GM12801 (cell line): ENCODE data around the gene EPB41L3.

Experiments
- TF ChIP-seq, protein P1 (sequence below): IDR thresholded peaks from one replicate; pipeline ENCODE4 v1.5.1; 2011; ENCODE audit warnings: control low read depth; ENCODE audit not compliant: insufficient read length; ENCODE audit errors: extremely low read depth

Gene EPB41L3

DNA sequence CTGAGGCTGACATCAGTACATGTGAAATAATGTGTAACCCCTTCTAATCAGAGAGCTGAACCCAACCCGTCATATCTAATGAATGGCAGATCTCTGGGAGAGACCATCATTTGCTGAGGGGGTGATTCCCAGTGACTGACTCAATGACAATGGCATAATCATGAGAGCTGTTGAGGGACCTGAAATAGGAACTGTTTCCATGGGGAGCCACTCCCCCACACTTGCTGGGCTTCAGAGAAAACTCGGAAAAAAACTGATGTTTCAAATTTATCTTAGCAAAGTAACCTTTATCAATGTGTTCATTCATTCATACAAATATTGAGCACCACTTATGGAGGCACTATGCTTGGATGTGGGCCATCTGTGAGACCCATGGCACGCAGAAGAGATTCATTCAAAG lies 154.9 kb downstream of the EPB41L3 start:
- TF ChIP-seq, protein P1, sequence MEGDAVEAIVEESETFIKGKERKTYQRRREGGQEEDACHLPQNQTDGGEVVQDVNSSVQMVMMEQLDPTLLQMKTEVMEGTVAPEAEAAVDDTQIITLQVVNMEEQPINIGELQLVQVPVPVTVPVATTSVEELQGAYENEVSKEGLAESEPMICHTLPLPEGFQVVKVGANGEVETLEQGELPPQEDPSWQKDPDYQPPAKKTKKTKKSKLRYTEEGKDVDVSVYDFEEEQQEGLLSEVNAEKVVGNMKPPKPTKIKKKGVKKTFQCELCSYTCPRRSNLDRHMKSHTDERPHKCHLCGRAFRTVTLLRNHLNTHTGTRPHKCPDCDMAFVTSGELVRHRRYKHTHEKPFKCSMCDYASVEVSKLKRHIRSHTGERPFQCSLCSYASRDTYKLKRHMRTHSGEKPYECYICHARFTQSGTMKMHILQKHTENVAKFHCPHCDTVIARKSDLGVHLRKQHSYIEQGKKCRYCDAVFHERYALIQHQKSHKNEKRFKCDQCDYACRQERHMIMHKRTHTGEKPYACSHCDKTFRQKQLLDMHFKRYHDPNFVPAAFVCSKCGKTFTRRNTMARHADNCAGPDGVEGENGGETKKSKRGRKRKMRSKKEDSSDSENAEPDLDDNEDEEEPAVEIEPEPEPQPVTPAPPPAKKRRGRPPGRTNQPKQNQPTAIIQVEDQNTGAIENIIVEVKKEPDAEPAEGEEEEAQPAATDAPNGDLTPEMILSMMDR, result no peak

DNA sequence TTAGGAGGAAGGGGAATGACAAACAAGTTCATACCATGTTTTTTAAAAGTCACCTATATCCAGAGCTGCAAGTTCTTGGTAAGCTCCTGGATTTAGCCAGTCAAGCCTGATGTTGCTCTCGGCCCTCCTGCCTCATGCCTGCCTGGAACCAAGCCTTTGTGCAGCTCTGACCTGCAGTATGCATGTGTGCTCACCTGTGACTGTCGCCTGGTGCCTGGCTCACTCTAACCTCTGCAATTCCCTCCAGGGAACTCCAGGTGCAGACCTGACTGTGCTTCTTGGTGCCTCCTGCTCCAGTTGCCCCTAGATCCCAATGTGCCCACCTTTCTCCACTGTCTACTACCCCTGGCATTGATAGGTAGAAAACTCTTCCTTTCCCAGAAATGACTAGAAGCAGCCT lies 163.2 kb downstream of the EPB41L3 start:
- TF ChIP-seq, protein P1, result no peak

DNA sequence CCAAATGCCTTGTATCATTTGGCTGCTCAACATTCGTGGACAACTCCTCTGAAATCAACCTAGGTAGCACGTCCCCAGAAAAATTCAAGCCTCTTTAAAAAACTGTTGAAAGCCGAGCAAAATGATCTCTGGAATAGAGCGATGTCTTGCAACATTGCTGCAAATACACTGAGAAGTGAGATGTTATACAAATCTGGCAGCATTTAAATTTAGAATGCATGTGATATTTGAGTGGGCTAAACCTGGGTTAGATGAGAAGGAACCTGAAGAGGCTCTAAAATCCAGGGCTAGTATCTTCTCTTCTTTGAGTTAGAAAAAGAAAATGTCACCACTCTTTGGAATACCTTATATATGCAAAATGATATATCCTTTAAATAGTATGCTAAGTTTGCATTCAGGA lies 166.8 kb downstream of the EPB41L3 start:
- TF ChIP-seq, protein P1, result no peak

DNA sequence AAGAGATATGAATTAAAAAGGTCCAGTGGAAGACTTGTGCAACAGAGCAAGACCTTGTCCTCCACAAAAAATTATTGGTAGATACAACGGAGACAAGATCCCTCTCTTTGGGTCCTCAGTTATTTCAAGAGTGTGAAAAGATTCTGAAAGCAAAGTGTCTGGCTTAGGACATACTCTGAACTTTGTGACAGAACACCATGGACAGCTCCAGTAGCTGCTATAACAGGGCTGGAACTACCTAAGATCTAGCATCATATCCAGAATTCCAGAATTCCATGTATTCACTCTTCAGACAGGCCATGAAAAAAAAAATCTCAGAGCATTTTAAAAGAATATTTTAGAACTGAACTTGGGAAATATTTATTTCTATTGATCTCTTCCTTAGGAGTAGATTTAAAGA lies 173.5 kb downstream of the EPB41L3 start:
- TF ChIP-seq, protein P1, result no peak

DNA sequence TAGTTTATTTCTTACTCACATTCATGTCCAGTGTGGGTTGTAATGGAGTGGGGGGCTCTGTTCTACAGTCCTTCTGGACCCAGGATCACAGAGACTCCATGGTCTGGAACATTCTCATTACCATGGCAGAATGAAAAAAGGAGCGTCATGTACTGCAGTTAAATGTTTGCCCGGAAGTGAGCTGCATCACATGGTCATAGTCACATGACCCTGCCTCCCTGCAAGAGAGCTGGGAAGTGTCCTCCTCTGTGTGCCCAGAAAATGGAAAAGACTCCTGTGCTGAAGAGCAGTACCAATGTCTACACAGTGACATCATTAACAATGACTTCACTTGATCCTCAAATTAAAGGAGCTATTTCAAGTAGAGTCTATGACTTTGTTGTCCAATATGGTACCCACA lies 174.3 kb downstream of the EPB41L3 start:
- TF ChIP-seq, protein P1, result no peak

DNA sequence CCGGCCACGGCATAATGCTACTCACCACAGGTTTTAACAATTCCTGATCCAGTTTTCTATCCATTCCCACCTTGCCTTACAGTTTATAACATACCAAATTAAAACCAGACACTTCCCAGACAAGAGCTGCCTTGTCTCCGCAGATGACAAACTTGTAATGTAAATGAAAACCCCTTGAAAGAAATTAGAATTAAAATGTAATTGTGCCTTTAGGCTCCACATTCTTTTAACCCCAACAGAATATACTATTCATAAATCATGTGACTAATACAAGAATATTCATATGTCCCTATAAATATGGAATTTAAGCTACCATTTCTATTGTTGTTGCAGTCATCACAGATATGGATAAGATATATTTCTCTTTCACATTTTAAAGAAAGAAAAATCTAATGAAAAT lies 178.4 kb downstream of the EPB41L3 start:
- TF ChIP-seq, protein P1, result no peak

DNA sequence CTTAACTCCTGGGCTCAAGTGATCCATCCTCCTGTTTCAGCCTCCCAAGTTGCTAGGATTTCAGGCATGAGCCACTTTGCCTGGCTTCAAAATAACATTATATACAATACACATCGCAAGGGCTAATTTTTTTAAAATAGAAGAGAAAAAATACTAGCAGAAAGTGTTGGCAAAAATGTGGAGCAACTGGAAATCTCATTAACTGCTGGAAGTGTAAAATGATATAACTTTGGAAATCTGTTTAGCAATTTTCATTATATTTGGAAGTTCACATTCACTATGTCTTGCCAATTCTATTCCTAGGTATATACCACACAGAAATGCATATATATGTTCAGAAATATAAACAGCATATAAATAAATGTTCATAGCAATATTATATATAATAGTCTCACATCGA lies 193.2 kb downstream of the EPB41L3 start:
- TF ChIP-seq, protein P1, result no peak
